ENCODE results near the gene LTBP1.

GRCh38 chr2:33265584-33266338 lies 319.0 kb downstream of the LTBP1 start:
- no peak for TF ChIP-seq CTCF (conservative IDR thresholded peaks at IDR 0.05; ENCODE audit: low read length)
- no peak for TF ChIP-seq EZH2phosphoT487 (IDR thresholded peaks at IDR 0.05; ENCODE audit: borderline replicate concordance, low read depth, low read length)
